KMS-11 (cell line): ENCODE data around the gene AFF1.
A peak's percentile ranks its signal among the peaks of the same experiment; 100 is the strongest.

ENCODE experiments used
- H2AFZ ChIP-seq: fragments of 200-600 bp; sonication (generic); 2 replicates; pipeline ENCODE4 v1.6.1; 2016; ENCODE audit warnings: antibody characterized with exemption, mixed run types, low read depth
- H3K27ac ChIP-seq: fragments of 200-600 bp; sonication (generic); 2 replicates; pipeline ENCODE4 v1.6.1; 2016; ENCODE audit warnings: mild to moderate bottlenecking, mixed run types
- H3K27me3 ChIP-seq: fragments of 200-600 bp; sonication (generic); 2 replicates; pipeline ENCODE4 v1.6.1; 2017; ENCODE audit warnings: mild to moderate bottlenecking, low read depth, mixed run types, moderate library complexity; ENCODE audit not compliant: insufficient read depth
- H3K36me3 ChIP-seq: fragments of 200-600 bp; sonication (generic); 2 replicates; pipeline ENCODE4 v1.6.1; 2017; ENCODE audit warnings: mild to moderate bottlenecking, mixed run types; ENCODE audit not compliant: insufficient read depth
- H3K4me1 ChIP-seq: fragments of 200-600 bp; sonication (generic); 2 replicates; pipeline ENCODE4 v1.6.1; 2016; ENCODE audit warnings: mild to moderate bottlenecking, low read depth, mixed run types; ENCODE audit not compliant: poor library complexity, severe bottlenecking
- H3K4me2 ChIP-seq: fragments of 200-600 bp; sonication (generic); 2 replicates; pipeline ENCODE4 v1.7.0; 2016; ENCODE audit warnings: mild to moderate bottlenecking, mixed run types
- H3K4me3 ChIP-seq: fragments of 200-600 bp; sonication (generic); IDR thresholded peaks from 2 replicates; pipeline ENCODE4 v1.6.1; 2017; ENCODE audit warnings: low read depth, low read length, mixed read lengths; ENCODE audit not compliant: insufficient read depth
- H3K79me2 ChIP-seq: fragments of 200-600 bp; sonication (generic); 2 replicates; pipeline ENCODE4 v1.6.1; 2016; ENCODE audit warnings: low read depth, mixed run types; ENCODE audit not compliant: insufficient read depth
- H3K9ac ChIP-seq: fragments of 200-600 bp; sonication (generic); 2 replicates; pipeline ENCODE4 v1.6.1; 2016; ENCODE audit warnings: mild to moderate bottlenecking, mixed run types
- H4K20me1 ChIP-seq: fragments of 200-600 bp; sonication (generic); 2 replicates; pipeline ENCODE4 v1.6.1; 2016; ENCODE audit warnings: mild to moderate bottlenecking, mixed run types; ENCODE audit not compliant: insufficient read depth
- TF ChIP-seq, protein P1 (sequence below): fragments of 200-600 bp; sonication (generic); conservative IDR thresholded peaks from 2 replicates; pipeline ENCODE4 v1.6.1; 2017; ENCODE audit warnings: low read depth, mild to moderate bottlenecking, antibody characterized with exemption, low read length, moderate library complexity, mixed read lengths

Gene AFF1

DNA sequence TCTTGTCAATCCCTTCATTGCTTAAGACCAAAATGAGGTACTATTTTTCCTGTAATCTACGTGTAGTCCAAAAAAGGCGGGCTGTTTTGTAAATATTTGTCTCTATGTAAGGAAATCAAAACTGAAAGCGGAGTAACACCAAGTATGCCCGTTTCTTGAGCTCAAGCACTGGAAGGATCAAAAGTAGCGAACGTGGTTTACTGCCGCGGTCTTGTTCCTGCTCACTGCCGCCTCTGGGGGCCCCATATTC lies 71.5 kb downstream of the AFF1 start:
- Histone ChIP-seq H3K36me3 (no peaks in the 10 kb centered on the region), H2AFZ (peak overlapping the region; percentile 5; the same call in 1 of the 2 replicates), H3K27me3 (no peaks in the 10 kb centered on the region), H3K4me3 (peak overlapping the region; percentile 66), H3K4me2 (peak overlapping the region; percentile 88), H3K79me2 (peaks cover 78% of the 10 kb centered on the region), H3K27ac (peak overlapping the region; percentile 90), H4K20me1 (no peaks in the 10 kb centered on the region; the same call in 1 of the 2 replicates), H3K4me1 (peaks cover 70% of the 10 kb centered on the region), H3K9ac (peak overlapping the region; percentile 74)
- TF ChIP-seq, protein P1, sequence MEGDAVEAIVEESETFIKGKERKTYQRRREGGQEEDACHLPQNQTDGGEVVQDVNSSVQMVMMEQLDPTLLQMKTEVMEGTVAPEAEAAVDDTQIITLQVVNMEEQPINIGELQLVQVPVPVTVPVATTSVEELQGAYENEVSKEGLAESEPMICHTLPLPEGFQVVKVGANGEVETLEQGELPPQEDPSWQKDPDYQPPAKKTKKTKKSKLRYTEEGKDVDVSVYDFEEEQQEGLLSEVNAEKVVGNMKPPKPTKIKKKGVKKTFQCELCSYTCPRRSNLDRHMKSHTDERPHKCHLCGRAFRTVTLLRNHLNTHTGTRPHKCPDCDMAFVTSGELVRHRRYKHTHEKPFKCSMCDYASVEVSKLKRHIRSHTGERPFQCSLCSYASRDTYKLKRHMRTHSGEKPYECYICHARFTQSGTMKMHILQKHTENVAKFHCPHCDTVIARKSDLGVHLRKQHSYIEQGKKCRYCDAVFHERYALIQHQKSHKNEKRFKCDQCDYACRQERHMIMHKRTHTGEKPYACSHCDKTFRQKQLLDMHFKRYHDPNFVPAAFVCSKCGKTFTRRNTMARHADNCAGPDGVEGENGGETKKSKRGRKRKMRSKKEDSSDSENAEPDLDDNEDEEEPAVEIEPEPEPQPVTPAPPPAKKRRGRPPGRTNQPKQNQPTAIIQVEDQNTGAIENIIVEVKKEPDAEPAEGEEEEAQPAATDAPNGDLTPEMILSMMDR: no peak

DNA sequence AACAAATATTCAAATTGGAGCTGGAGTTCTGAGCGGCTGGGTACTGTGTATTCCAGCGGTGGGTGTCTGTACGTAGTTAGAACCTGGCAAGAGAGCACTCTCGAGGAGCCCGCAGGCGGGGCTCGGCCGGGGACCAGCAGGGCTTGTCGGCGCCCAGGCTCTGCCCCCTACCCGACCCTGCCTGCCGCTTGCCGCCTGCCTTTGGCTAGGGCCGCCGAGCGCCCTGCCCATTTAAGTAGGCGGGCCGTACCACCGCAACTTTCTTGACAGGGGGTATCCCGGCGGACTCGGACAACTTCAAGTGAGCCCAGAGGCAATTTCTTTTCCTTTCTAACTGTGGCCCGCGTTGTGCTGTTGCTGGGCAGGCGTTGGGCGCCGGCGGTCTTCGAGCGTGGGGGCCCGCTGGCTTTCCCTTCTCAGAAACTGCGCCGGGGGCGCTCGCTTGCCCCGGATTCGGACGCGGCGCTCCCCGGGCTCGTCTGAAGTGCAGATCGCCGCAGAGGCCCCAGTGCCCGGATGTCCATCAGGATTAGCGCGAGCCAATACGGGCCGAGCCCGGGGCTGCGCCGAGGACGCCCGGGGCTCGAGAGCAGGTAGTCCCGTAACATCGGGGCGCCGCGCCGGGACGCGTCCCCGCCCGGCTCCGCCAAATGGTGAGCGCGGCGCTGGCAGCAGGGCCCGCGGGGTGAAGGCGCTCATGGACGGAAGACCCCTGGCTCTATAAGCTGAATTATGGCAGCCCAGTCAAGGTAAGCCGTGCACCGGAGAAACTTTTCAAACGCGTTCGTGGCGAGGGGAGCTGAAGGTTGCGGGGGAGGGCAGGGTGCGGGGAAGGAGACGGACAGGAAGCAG lies 72.1 kb downstream of the AFF1 start:
- peak overlapping the region; percentile 5 for H2AFZ ChIP-seq
- peaks cover 4% of the 10 kb centered on the region; the same call in 1 of the 2 replicates for H4K20me1 ChIP-seq
- H3K4me2 ChIP-seq: peak overlapping the region; percentile 88; the same call in 1 of the 2 replicates
- TF ChIP-seq, protein P1: no peak; the same call in 1 of the 2 replicates
- H3K4me1 ChIP-seq: peaks cover 70% of the 10 kb centered on the region
- peak overlapping the region; percentile 90 for H3K27ac ChIP-seq
- H3K4me3 ChIP-seq: peak overlapping the region; percentile 97
- peaks cover 79% of the 10 kb centered on the region for H3K79me2 ChIP-seq
- no peaks in the 10 kb centered on the region for H3K27me3 ChIP-seq
- H3K36me3 ChIP-seq: no peaks in the 10 kb centered on the region
- peak overlapping the region; percentile 74 for H3K9ac ChIP-seq

DNA sequence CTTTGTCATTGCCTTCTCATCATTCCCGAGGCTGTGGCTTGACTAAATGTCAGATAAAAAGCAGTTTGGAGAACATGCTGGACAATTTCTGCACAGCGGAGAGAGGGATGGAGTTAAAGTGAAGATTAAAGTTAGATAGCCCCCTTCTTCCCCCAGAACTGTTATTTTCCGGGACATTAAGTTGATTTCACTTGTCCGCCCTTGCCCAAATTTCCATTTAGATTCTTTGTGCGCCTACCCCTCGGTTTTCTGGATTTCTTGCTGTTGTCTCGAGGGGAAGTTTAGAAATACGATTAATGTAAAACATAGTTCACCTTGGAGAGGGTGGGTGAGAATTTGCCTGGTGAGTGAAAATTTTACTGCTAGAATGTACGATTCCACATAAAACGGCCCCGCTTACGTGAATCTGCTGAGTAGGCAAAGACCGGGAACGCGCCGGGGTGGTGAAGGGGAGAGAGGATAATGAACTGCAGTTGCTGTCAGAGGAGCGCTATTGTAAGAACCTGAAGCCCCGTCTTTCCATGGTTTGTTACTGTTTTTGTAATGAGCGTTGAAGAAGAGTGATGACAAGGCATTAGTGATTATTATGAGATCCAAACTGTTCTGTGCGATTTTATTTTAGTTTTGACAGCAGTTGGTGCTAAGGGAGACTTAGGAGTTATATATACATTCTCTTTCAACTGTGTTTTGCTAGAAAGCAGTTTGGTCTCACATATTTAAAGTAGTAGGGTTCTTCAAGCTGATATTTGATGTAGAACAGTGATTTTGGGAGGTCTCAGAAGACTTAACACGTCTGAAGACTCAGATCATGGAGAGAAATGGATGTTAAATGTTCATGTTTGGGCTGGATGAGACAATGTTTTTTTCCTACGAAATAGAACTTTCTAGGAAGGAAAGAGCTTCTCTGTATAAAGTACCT lies 73.0 kb downstream of the AFF1 start:
- no peaks in the 10 kb centered on the region for H3K36me3 ChIP-seq
- peak overlapping the region; percentile 74 for H3K9ac ChIP-seq
- peak overlapping the region; percentile 3; the same call in 1 of the 2 replicates for H2AFZ ChIP-seq
- no peaks in the 10 kb centered on the region for H3K27me3 ChIP-seq
- peaks cover 12% of the 10 kb centered on the region for H4K20me1 ChIP-seq
- H3K79me2 ChIP-seq: peaks cover 79% of the 10 kb centered on the region
- TF ChIP-seq, protein P1: no peak
- H3K4me1 ChIP-seq: peaks cover 70% of the 10 kb centered on the region
- H3K4me2 ChIP-seq: peak overlapping the region; percentile 78
- H3K27ac ChIP-seq: peak overlapping the region; percentile 90
- H3K4me3 ChIP-seq: peak overlapping the region; percentile 97

DNA sequence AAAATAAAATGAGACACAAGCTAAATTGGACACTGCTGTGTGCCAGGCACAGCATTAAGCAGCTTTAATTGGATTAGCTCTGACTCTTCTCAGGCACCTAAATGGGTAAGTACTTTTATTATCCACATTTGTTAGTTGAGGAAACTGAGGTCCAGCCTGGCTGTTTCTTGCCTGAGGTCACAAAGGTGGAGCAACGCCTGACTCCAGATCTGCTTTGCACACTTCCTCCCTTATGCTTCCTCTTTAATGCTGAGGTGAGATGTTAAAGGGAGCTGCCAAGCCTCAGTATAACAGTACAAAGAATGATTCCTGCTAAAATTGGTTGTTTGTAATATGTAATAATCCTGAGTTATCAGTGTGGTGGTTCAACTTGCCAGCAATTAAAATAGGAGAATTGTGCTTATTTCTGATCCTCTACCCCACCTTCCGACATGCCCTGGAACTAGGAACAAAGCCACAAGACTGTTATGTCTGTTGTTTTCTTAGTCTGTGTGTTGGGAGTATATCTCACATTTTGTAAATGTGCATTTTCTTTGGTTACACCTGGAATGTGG lies 74.4 kb downstream of the AFF1 start:
- Histone ChIP-seq H4K20me1 (peaks cover 22% of the 10 kb centered on the region), H3K4me3 (no peak overlapping the region), H3K9ac (peak overlapping the region; percentile 74; the same call in 1 of the 2 replicates), H3K79me2 (peaks cover 80% of the 10 kb centered on the region), H3K27me3 (no peaks in the 10 kb centered on the region), H3K4me1 (peaks cover 70% of the 10 kb centered on the region), H2AFZ (no peak overlapping the region), H3K4me2 (peak overlapping the region; percentile 78), H3K27ac (peak overlapping the region; percentile 90; the same call in 1 of the 2 replicates), H3K36me3 (no peaks in the 10 kb centered on the region)
- TF ChIP-seq, protein P1: no peak
